Measurements from ENCODE around the gene GABARAP.

- TF ChIP-seq, protein P1, sequence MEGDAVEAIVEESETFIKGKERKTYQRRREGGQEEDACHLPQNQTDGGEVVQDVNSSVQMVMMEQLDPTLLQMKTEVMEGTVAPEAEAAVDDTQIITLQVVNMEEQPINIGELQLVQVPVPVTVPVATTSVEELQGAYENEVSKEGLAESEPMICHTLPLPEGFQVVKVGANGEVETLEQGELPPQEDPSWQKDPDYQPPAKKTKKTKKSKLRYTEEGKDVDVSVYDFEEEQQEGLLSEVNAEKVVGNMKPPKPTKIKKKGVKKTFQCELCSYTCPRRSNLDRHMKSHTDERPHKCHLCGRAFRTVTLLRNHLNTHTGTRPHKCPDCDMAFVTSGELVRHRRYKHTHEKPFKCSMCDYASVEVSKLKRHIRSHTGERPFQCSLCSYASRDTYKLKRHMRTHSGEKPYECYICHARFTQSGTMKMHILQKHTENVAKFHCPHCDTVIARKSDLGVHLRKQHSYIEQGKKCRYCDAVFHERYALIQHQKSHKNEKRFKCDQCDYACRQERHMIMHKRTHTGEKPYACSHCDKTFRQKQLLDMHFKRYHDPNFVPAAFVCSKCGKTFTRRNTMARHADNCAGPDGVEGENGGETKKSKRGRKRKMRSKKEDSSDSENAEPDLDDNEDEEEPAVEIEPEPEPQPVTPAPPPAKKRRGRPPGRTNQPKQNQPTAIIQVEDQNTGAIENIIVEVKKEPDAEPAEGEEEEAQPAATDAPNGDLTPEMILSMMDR (IDR thresholded peaks at IDR 0.05): no peak
- no peak for TF ChIP-seq POLR2A (IDR thresholded peaks at IDR 0.05)
These were observed 40.6 kb upstream of the GABARAP start for GRCh38 chr17:7282752-7283321.
